ENCODE results near the gene DDB1. TPM values are rescaled to one million over a fixed set of nuclear protein-coding genes. Genes with fewer than 3 reads are reported as not detected.

DDB1 gene
- total RNA-seq, 1 donor from 2014 or later, result 259 TPM

DNA sequence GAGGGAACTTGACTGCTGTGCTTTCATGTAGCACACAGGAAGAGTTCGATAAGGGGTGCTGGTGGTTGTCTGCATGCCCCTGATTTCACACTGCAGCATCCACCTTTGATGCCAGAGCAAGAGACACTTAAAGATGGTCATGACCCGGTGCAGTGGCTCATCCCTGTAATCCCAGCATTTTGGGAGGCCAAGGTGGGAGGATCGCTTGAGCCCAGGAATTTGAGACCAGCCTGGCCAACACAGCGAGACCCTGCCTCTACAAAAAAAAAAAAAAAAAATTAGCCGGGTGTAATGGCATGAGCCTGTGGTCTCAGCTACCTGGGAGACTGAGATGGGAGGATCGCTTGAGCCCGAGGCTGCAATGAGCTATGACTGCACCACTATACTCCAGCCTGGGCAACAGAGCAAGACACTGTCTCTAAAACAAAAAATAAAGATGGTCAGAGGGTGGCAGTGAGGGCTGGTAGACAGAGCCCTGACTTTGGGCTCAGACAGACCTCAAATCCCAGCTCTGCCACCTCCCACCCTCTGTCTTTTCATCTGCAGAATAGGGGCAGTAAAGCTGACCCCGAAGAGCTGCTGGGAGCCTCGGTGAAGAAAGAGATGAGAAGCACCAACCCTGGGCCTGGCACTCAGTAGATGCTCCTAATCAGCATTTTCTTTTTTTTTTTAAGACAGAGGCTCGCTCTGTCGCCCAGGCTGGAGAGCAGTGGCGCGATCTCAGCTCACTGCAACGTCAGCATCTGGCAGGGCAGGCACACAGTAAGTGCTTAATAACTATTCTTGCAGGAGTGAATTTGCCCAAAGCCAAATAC is 55.5 kb downstream of the DDB1 start:
- Mint-ChIP-seq H3K27ac (no peak overlapping the region), H3K27me3 (ENCODE audit: insufficient read depth) (peaks cover 1% of the 10 kb centered on the region), H3K4me3 (no peak overlapping the region), H3K36me3 (ENCODE audit: low read depth) (no peaks in the 10 kb centered on the region), H3K9me3 (no peaks in the 10 kb centered on the region), H3K4me1 (ENCODE audit: low read depth) (peaks cover 4% of the 10 kb centered on the region)
- intact Hi-C loops (cut with micrococcal nuclease), result no loop called here
- DNase-seq (ENCODE audit: low spot score), result no peak

DNA sequence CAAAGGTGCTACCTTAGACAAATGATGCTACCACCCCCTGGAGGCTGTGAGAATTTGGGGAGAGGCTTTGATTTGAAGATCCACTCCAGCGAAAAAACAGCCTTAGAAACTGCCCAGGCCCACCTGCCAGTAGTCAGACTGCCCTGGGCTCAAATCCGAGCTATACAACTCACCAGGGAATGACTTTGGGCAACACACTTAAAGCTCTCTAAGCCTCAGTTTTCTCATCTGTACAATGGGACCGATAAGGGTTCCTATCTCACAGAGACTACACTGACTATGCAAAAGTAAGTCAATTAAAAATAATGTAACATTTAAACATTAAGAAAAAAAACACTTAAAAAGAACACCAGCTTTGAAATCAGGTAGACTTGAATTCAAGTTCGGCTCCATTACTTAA is 57.7 kb downstream of the DDB1 start:
- H3K4me1 Mint-ChIP-seq (ENCODE audit: low read depth), result peaks cover 11% of the 10 kb centered on the region
- no peaks in the 10 kb centered on the region for H3K36me3 Mint-ChIP-seq (ENCODE audit: low read depth)
- intact Hi-C loops (cut with micrococcal nuclease), result no loop called here
- no peak overlapping the region for H3K27ac Mint-ChIP-seq
- no peak for DNase-seq (ENCODE audit: low spot score)
- H3K27me3 Mint-ChIP-seq (ENCODE audit: insufficient read depth), result peaks cover 1% of the 10 kb centered on the region
- H3K9me3 Mint-ChIP-seq, result no peaks in the 10 kb centered on the region
- H3K4me3 Mint-ChIP-seq, result no peak overlapping the region

DNA sequence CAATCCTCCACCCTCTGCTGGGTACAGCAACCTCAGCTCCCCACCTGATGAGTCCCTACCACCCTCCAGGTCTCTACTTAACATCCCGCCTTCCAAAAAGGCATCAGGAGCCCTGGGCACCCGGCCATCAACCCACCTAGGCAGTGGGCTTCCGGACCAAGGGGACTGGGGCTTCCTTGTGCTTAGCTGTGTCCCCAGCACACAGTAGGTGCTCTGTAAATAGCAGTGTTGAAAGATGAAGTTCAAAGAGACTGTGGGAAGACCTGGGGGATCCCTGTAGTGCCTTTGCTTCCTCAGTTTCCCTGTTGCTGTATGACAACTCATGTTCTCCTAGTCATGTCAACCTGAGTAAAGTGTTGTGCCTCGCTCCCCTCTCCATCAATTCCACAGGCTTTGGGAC is 58.8 kb downstream of the DDB1 start:
- Mint-ChIP-seq H3K9me3 (no peaks in the 10 kb centered on the region), H3K36me3 (ENCODE audit: low read depth) (no peaks in the 10 kb centered on the region), H3K27me3 (ENCODE audit: insufficient read depth) (no peaks in the 10 kb centered on the region), H3K4me3 (no peak overlapping the region), H3K27ac (no peak overlapping the region), H3K4me1 (ENCODE audit: low read depth) (peaks cover 12% of the 10 kb centered on the region)
- DNase-seq (ENCODE audit: low spot score), result no peak
- intact Hi-C loops (cut with micrococcal nuclease), result loop anchor here (5.0 kb wide), 1 partner anchor 212 kb away; no protein-coding TSS in a partner anchor

DNA sequence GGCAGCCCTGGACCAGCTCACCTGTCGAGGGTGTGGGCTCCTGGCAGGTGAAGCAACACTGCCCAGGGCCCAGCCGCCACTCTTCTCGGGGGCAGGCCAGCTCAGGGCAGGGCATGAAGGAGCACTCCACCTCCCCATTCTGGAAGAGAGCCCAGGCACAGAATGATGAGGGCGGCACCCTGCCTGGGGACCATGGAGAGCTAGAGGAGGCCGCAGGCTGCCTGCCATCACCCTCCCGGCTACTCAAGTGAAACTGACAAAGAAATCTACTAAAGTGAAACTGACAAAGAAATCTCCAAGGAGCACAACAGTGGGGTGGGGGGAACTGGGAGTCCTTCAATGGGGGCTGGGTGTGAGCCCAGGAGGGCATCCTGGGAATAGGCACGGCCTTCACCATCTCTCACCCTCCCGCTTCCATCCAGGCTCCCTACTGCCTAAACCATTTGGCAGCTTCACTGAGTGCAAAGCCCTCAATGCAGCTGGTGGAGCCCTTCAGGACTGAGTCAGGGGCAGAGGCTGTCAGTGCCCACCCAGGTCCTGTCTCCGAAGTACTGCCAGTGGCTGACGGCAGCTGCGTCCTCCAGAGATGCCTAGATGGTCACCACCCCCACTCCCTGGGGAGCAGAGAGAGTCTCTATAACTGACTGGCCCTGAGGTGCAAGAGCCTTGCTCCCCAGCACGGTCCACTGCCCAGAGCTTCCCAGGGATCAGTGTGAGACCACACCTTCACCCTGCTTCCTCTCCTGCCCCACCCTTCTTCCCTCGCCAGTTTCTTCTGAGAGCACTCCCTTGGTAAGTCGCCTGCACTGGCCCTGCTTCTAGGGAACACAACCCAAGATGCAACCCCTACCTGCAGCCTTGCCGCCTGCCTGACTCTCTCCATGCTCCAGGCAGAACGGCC is 59.5 kb downstream of the DDB1 start:
- Mint-ChIP-seq H3K27me3 (ENCODE audit: insufficient read depth) (no peaks in the 10 kb centered on the region), H3K4me3 (no peak overlapping the region), H3K36me3 (ENCODE audit: low read depth) (no peaks in the 10 kb centered on the region), H3K9me3 (no peaks in the 10 kb centered on the region), H3K27ac (no peak overlapping the region), H3K4me1 (ENCODE audit: low read depth) (peaks cover 12% of the 10 kb centered on the region)
- intact Hi-C loops (cut with micrococcal nuclease), result loop anchor here (5.0 kb wide), 1 partner anchor 211 kb away; no protein-coding TSS in a partner anchor
- no peak for DNase-seq (ENCODE audit: low spot score)

DNA sequence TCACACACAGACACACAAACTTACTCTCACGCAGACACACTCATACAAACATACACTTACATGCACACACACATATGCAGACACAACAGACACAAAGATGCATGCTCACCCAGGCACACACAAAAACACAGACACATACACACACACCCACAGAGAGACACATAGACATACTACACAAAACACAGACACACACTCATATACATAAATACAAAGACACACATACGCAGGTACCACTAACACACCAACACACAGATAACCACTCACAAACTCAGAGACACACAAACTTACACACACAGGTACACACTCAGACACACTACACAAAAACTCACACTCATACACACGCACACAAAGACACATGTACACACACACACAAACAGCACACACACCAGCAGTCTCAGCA is 60.2 kb downstream of the DDB1 start:
- Mint-ChIP-seq H3K36me3 (ENCODE audit: low read depth) (no peaks in the 10 kb centered on the region), H3K4me3 (no peak overlapping the region), H3K9me3 (no peaks in the 10 kb centered on the region), H3K27me3 (ENCODE audit: insufficient read depth) (no peaks in the 10 kb centered on the region), H3K4me1 (ENCODE audit: low read depth) (peaks cover 8% of the 10 kb centered on the region), H3K27ac (no peak overlapping the region)
- DNase-seq (ENCODE audit: low spot score), result no peak
- intact Hi-C loops (cut with micrococcal nuclease), result loop anchor here (5.0 kb wide), 1 partner anchor 210 kb away; no protein-coding TSS in a partner anchor

DNA sequence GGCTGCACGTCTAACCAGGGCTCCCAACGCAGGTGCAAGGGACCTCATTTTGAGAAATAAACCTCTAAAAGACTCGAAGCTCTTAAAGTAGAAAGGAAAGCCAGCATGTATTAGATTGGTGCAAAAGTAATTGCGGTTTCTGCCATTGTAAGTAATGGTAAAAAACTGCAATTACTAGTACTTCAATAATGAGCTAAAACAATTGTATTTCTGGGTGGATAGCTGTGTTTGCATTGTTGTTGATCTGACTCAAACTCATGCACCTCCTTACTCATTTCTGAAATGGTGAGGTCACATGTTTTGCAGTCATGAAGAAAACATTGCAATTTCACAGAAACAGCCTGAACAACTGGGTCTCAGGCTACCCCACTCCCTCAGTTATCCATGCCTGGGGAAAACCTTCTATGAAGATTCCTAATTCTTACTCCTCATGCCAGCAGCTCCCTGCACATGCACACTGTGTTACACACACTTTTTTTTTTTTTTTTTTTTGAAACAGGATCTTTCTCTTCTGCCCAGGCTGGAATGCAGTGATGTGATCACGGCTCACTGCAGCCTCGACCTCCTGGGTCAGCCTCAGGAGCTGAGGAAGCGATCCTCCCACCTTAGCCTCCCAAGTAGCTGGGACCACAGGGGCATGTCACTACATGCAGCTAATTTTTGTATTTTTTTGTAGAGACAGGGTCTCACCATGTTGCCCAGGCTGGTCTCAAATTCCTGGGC is 62.4 kb downstream of the DDB1 start:
- Mint-ChIP-seq H3K4me3 (peak overlapping the region; percentile 3), H3K27ac (peak overlapping the region; percentile 58), H3K36me3 (ENCODE audit: low read depth) (no peaks in the 10 kb centered on the region), H3K27me3 (ENCODE audit: insufficient read depth) (no peaks in the 10 kb centered on the region), H3K4me1 (ENCODE audit: low read depth) (peaks cover 8% of the 10 kb centered on the region), H3K9me3 (no peaks in the 10 kb centered on the region)
- intact Hi-C loops (cut with micrococcal nuclease), result loop anchor here (5.0 kb wide), 1 partner anchor 208 kb away; no protein-coding TSS in a partner anchor
- DNase-seq (ENCODE audit: low spot score), result peak; percentile 17

DNA sequence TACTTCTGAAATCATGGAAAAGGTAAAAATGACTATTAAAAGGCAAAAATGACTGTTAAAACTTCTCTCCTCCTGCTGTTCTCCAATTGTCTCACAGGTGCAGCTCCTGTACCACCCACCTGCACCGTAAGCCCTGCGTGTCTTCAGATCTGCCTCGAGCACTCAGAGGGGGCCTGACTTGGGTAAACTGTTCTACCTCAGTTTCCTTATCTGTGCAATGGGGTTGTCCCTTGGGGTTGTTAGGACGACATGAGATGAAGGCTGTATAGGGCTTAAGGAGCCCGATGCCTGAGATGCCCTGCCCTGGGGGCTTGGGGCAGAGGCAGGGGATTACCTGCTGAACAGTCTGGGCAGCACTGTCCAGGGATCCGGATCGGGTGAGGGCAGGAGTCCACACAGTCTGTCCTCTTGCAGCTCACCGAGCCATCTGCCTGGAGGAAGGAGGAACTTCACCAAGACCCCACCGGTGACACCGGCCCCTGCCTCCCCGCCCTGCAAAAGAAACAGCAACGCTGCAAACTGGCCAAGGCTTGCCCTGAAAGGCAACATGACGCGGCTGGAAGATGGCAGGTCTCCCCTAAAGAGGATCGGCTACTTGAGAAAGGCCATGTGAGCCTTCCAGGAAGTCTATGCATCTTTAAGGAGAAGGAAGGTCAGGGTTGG is 64.2 kb downstream of the DDB1 start:
- Mint-ChIP-seq H3K4me1 (ENCODE audit: low read depth) (peaks cover 8% of the 10 kb centered on the region), H3K36me3 (ENCODE audit: low read depth) (no peaks in the 10 kb centered on the region), H3K27ac (no peak overlapping the region), H3K27me3 (ENCODE audit: insufficient read depth) (no peaks in the 10 kb centered on the region), H3K9me3 (no peaks in the 10 kb centered on the region), H3K4me3 (no peak overlapping the region)
- no peak for DNase-seq (ENCODE audit: low spot score)
- intact Hi-C loops (cut with micrococcal nuclease), result no loop called here

DNA sequence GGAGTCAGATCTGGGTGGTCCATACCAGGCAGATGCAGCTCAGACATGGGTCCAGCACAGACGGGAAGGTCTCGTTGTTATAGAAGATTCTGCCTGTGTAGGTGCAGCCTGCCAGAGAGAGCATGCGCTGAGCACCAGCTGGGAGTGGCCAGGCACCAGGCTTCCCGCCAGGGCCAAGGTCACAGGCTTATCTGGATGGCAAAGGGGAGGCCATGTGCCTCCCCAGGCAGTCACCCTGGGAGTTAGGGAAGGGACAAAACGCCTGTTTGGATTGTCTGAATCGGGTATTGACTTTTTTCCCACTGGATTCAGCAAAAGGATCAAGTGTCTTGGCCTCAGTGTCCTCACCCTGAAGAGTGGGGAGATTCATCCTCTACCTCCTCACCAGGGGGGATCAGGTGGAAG is 65.5 kb downstream of the DDB1 start:
- Mint-ChIP-seq H3K36me3 (ENCODE audit: low read depth) (no peaks in the 10 kb centered on the region), H3K4me1 (ENCODE audit: low read depth) (peaks cover 8% of the 10 kb centered on the region), H3K9me3 (no peaks in the 10 kb centered on the region), H3K27ac (no peak overlapping the region), H3K27me3 (ENCODE audit: insufficient read depth) (no peaks in the 10 kb centered on the region), H3K4me3 (no peak overlapping the region)
- no peak for DNase-seq (ENCODE audit: low spot score)
- intact Hi-C loops (cut with micrococcal nuclease), result no loop called here

DNA sequence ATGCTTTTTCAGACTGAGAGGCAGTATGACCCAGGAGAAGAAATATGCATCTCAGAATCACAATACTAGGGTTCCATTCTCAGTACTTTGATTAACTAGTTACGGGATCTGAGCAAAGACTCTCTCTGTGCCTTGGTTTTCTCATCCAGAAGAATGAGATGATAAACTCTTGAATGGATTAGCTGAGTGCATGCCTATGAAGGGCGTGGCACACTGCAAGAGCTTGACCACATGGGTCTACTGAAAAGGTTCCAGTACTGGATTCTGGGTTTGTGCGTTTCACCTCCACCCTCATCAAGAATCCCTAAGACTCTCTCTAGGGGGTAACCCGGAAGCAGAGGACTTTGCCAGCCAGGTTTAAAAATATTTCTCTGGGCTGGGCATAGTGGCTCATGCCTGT is 66.3 kb downstream of the DDB1 start:
- DNase-seq (ENCODE audit: low spot score), result no peak
- Mint-ChIP-seq H3K4me3 (no peak overlapping the region), H3K36me3 (ENCODE audit: low read depth) (no peaks in the 10 kb centered on the region), H3K27ac (no peak overlapping the region), H3K4me1 (ENCODE audit: low read depth) (peaks cover 8% of the 10 kb centered on the region), H3K27me3 (ENCODE audit: insufficient read depth) (no peaks in the 10 kb centered on the region), H3K9me3 (no peaks in the 10 kb centered on the region)
- intact Hi-C loops (cut with micrococcal nuclease), result no loop called here

DNA sequence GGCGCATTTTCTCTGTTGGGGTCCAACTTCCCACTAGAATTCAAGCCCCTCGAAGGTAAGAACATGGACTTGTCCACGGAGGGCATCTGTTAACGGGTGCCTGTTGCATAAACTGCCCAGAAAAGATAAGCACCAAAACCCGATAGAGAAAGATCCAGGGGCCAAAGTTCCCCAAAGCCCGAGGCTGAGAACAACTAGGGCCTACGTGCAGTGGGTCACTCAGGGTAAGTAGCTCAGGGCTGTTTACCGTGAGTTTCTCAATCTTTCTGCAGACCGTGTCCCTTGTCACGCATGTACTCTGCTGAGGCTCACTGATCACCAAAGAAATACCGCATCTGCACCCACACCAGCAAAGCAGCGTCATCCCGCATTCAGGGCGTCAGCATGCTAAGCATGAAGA is 67.5 kb downstream of the DDB1 start:
- no peaks in the 10 kb centered on the region for H3K36me3 Mint-ChIP-seq (ENCODE audit: low read depth)
- H3K4me1 Mint-ChIP-seq (ENCODE audit: low read depth), result peaks cover 3% of the 10 kb centered on the region
- peaks cover under 1% of the 10 kb centered on the region for H3K27me3 Mint-ChIP-seq (ENCODE audit: insufficient read depth)
- no peak overlapping the region for H3K27ac Mint-ChIP-seq
- intact Hi-C loops (cut with micrococcal nuclease), result no loop called here
- no peak overlapping the region for H3K4me3 Mint-ChIP-seq
- no peaks in the 10 kb centered on the region for H3K9me3 Mint-ChIP-seq
- DNase-seq (ENCODE audit: low spot score), result no peak

DNA sequence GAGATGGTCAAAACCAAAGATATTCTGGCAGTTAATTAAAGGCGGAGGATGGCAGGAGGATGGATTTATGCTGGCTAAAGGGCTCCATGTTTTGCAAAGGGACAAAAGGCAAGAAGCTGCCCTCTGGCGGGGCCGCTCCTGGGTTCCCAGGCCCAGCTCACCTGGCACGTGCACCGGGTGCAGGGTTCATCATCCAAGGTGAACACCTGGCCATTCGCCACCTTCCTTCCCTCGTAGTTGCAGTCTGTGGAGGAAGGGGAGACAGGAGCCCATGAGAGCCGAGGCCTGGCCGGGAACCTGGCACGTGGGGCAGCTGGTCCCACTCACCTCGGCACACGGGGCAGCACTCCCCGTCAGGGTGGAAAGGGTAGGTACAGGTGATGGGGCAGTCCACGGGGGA is 68.1 kb downstream of the DDB1 start:
- H3K4me3 Mint-ChIP-seq, result no peak overlapping the region
- no peaks in the 10 kb centered on the region for H3K9me3 Mint-ChIP-seq
- no peak for DNase-seq (ENCODE audit: low spot score)
- intact Hi-C loops (cut with micrococcal nuclease), result no loop called here
- H3K27me3 Mint-ChIP-seq (ENCODE audit: insufficient read depth), result peaks cover 2% of the 10 kb centered on the region
- no peak overlapping the region for H3K27ac Mint-ChIP-seq
- H3K36me3 Mint-ChIP-seq (ENCODE audit: low read depth), result no peaks in the 10 kb centered on the region
- no peaks in the 10 kb centered on the region for H3K4me1 Mint-ChIP-seq (ENCODE audit: low read depth)

DNA sequence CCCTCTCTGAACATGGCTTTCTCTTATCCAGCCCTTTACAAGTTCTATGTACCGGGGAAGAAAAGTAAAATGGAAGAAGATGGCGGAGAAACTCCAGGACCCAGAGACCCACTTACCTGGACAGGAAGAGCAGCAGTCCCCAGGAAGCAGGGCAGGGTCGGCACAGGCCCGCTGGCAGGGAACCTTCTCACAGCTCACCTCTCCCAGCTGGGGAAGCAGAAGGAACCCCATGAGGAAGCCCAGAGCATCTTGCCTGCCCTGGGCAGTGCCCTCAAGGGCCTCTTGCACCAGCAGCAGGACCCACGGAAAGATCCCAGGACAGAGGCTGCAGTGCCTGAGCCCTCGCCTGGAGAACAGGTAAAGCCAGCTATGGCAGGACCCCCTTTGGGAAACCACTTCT is 68.5 kb downstream of the DDB1 start:
- H3K27me3 Mint-ChIP-seq (ENCODE audit: insufficient read depth), result peaks cover 2% of the 10 kb centered on the region
- intact Hi-C loops (cut with micrococcal nuclease), result no loop called here
- H3K27ac Mint-ChIP-seq, result no peak overlapping the region
- H3K9me3 Mint-ChIP-seq, result no peaks in the 10 kb centered on the region
- H3K4me1 Mint-ChIP-seq (ENCODE audit: low read depth), result no peaks in the 10 kb centered on the region
- no peaks in the 10 kb centered on the region for H3K36me3 Mint-ChIP-seq (ENCODE audit: low read depth)
- H3K4me3 Mint-ChIP-seq, result no peak overlapping the region
- no peak for DNase-seq (ENCODE audit: low spot score)
